GM12878 (cell line): ENCODE results near the gene SFT2D1. TPM values are rescaled to one million over a fixed set of nuclear protein-coding genes. Genes with fewer than 3 reads are reported as not detected.

Experiments used
- ATAC-seq: fragments of 200-7000 bp; cut with Tn5 transposase; 3 replicates; pipeline ENCODE4 v1.9.1; 2020; ENCODE audit warnings: mild to moderate bottlenecking, moderate library complexity
- BruUV-seq: library from RNA; stranded (reverse); fragments of 400-500 nt; replicated peaks from 2 replicates; lab custom pipeline; 2021; lab: Mats Ljungman, UMichigan
- CTCF ChIA-PET: fragments of 300-600 bp; sonication (Branson Sonifier 250); formaldehyde crosslinking; extraction: SDS; loops from one replicate; lab custom pipeline; 2021; ENCODE audit warnings: inconsistent platforms; lab: Yijun Ruan, JAX
- POLR2A ChIA-PET: fragments of 350-600 bp; formaldehyde crosslinking; extraction: SDS; loops from one replicate; lab custom pipeline; 2021; ENCODE audit warnings: inconsistent platforms; lab: Charles Lee
- RAD21 ChIA-PET: fragments of 300-600 bp; sonication (Branson Sonifier 250); formaldehyde crosslinking; loops from one replicate; lab custom pipeline; 2023; ENCODE audit warnings: antibody characterized with exemption; ENCODE audit not compliant: unreplicated experiment; lab: Charles Lee
- SMC1A ChIA-PET: fragments of 300-600 bp; sonication (Branson Sonifier 250); formaldehyde crosslinking; loops from one replicate; lab custom pipeline; 2023; ENCODE audit not compliant: unreplicated experiment, uncharacterized antibody; lab: Charles Lee
- DNase-seq: peaks from one replicate; pipeline ENCODE4 v3.0.0-alpha.2; 2011; ENCODE audit warnings: low read depth, low spot score
- FAIRE-seq: peaks from 3 replicates; lab custom pipeline; 2011; peaks lifted over from hg19 to GRCh38; lab: Jason Lieb, UNC
- H2AFZ ChIP-seq: 2 replicates; pipeline ENCODE4 v1.6.0; 2011; ENCODE audit warnings: low read depth, low read length, control low read depth; ENCODE audit not compliant: control insufficient read depth
- H3K27ac ChIP-seq: 2 replicates; pipeline ENCODE4 v1.5.1; 2011; ENCODE audit warnings: control low read depth; ENCODE audit not compliant: control insufficient read depth, insufficient read depth
- H3K27me3 ChIP-seq, 2 experiments: replicated peaks in 1 of 2; 2 replicates each; pipeline versions ENCODE4 v1.6.0 to v1.6.1; 2011; ENCODE audit warnings: low read length in 1 of 2; ENCODE audit not compliant: control insufficient read depth in 2 of 2, insufficient read depth in 2 of 2
- H3K36me3 ChIP-seq, 2 experiments: 2 replicates each; pipeline ENCODE4 v1.5.1; 2011; ENCODE audit warnings: low read length in 1 of 2; ENCODE audit not compliant: control insufficient read depth in 2 of 2, insufficient read depth in 2 of 2
- H3K4me1 ChIP-seq: 2 replicates; pipeline ENCODE4 v1.6.1; 2011; ENCODE audit warnings: mild to moderate bottlenecking, low read length, moderate library complexity, mixed read lengths; ENCODE audit not compliant: control insufficient read depth, insufficient read depth
- H3K4me2 ChIP-seq: 2 replicates; pipeline ENCODE4 v1.6.0; 2011; ENCODE audit warnings: control low read depth; ENCODE audit not compliant: control insufficient read depth, insufficient read depth
- H3K4me3 ChIP-seq: fragments of 200-600 bp; sonication (generic); 2 replicates; pipeline ENCODE4 v1.5.1; 2016
- H3K79me2 ChIP-seq: 2 replicates; pipeline ENCODE4 v1.6.0; 2011; ENCODE audit warnings: low read length; ENCODE audit not compliant: control insufficient read depth, insufficient read depth
- H3K9ac ChIP-seq: 2 replicates; pipeline ENCODE4 v1.8.0; 2011; ENCODE audit warnings: low read length, control low read depth, mixed read lengths; ENCODE audit not compliant: control insufficient read depth, insufficient read depth
- H3K9me3 ChIP-seq: replicated peaks from 3 replicates; pipeline ENCODE4 v1.5.1; 2011; ENCODE audit warnings: mild to moderate bottlenecking, low read length; ENCODE audit not compliant: control insufficient read depth, insufficient read depth
- H4K20me1 ChIP-seq: 2 replicates; pipeline ENCODE4 v1.6.0; 2011; ENCODE audit not compliant: control insufficient read depth, insufficient read depth
- CREB1 ChIP-seq: IDR thresholded peaks from 2 replicates; pipeline ENCODE4 v1.6.1; 2012; ENCODE audit warnings: low read depth, mild to moderate bottlenecking, inconsistent platforms
- EP300 ChIP-seq, 2 experiments: fragments of 150-350 bp in 1 of 2; IDR thresholded peaks; 2 replicates each; pipeline ENCODE4 v1.6.1; 2011 to 2012; ENCODE audit warnings: low read depth in 2 of 2, low read length in 2 of 2, borderline replicate concordance in 1 of 2, improper control_type of control experiment in 1 of 2, inconsistent platforms in 1 of 2; ENCODE audit not compliant: control insufficient read depth in 1 of 2
- FOS ChIP-seq: IDR thresholded peaks from 3 replicates; pipeline ENCODE4 v1.6.1; 2011; ENCODE audit warnings: borderline replicate concordance; ENCODE audit not compliant: insufficient read length; ENCODE audit errors: extremely low read depth
- JUND ChIP-seq: IDR thresholded peaks from 2 replicates; pipeline ENCODE4 v1.6.1; 2012; ENCODE audit warnings: low read depth, mild to moderate bottlenecking, low read length, improper control_type of control experiment, moderate library complexity
- MEF2B ChIP-seq: fragments of 450-650 bp; IDR thresholded peaks from 2 replicates; pipeline ENCODE4 v1.6.1; 2018; ENCODE audit warnings: mild to moderate bottlenecking, moderate library complexity; ENCODE audit not compliant: partially characterized antibody, poor library complexity, severe bottlenecking
- NFIC ChIP-seq: IDR thresholded peaks from 2 replicates; pipeline ENCODE4 v1.6.1; 2012; ENCODE audit warnings: low read depth, mild to moderate bottlenecking, inconsistent platforms, low read length, moderate library complexity
- RELA ChIP-seq: fragments of 450-650 bp; IDR thresholded peaks from 2 replicates; pipeline ENCODE4 v1.8.0; 2014; ENCODE audit warnings: borderline replicate concordance; ENCODE audit not compliant: partially characterized antibody
- SMARCA5 ChIP-seq: fragments of 450-650 bp; IDR thresholded peaks from 2 replicates; pipeline ENCODE4 v1.6.1; 2017; ENCODE audit warnings: mild to moderate bottlenecking
- TARDBP ChIP-seq: IDR thresholded peaks from 2 replicates; pipeline ENCODE4 v1.6.1; 2016; ENCODE audit warnings: borderline replicate concordance
- WGBS: methylation state at CpG from one replicate; pipeline ENCODE4 v1.1.6; 2016; ENCODE audit warnings: low lambda C conversion rate; ENCODE audit not compliant: insufficient replicate concordance, insufficient coverage; ENCODE audit errors: missing lambda C conversion rate; 5-methylcytosine and 5-hydroxymethylcytosine counted together
- in situ Hi-C: fragments of 300-500 bp; cut with MboI; formaldehyde crosslinking; loops from 9 replicates; pipeline ENCODE4 v1.14.3; 2018; ENCODE audit warnings: mixed read lengths
- intact Hi-C: fragments of 100-400 bp; cut with micrococcal nuclease; formaldehyde crosslinking; loops from one replicate; pipeline ENCODE4 v1.14.2; 2022; ENCODE audit not compliant: unreplicated experiment
- polyA plus RNA-seq, 11 experiments: library from polyadenylated mRNA; depleted of rRNA in 4 of 11; unstranded in 6 of 11; stranded (reverse) in 5 of 11; fragments of >200 nt; fragmentation: Nextera tagmentation in 4 of 11; fragmentation: Illumina TruSeq in 1 of 11; extraction: Ambion mirVana in 4 of 11; extraction: Trizol in 1 of 11; gene quantifications; 1 replicate in 1 of 11; 2 replicates in 10 of 11; pipeline versions ENCODE4 v1.2.1 to v1.2.3, GENCODE V29; 2011 to 2016; ENCODE audit warnings: inconsistent platforms in 2 of 11, missing spikeins in 2 of 11, low read depth in 1 of 11
- total RNA-seq, 4 experiments: library from RNA; depleted of rRNA in 3 of 4; stranded (reverse); fragments of >200 nt in 3 of 4; fragmentation: Illumina TruSeq in 1 of 4; extraction: Trizol in 1 of 4; gene quantifications; 2 replicates each; pipeline versions ENCODE4 v1.2.1 to v1.2.3, GENCODE V29; 2013 to 2021
- TF ChIP-seq, protein P1 (sequence below): IDR thresholded peaks from 2 replicates; pipeline ENCODE4 v1.6.1; 2012; ENCODE audit warnings: low read depth, low read length, improper control_type of control experiment
- TF ChIP-seq, protein P2 (sequence below): fragments of 450-650 bp; conservative IDR thresholded peaks from 2 replicates; pipeline ENCODE4 v1.6.1; 2017; ENCODE audit warnings: mild to moderate bottlenecking, moderate library complexity
- TF ChIP-seq, protein P3 (sequence below): IDR thresholded peaks from 2 replicates; pipeline ENCODE4 v1.6.1; 2011; ENCODE audit warnings: low read depth, mild to moderate bottlenecking, low read length, moderate library complexity, borderline replicate concordance; ENCODE audit errors: extremely low read depth
- TF ChIP-seq, protein P4 (sequence below): fragments of 450-650 bp; IDR thresholded peaks from 2 replicates; pipeline ENCODE4 v1.6.1; 2016; ENCODE audit warnings: mild to moderate bottlenecking, moderate library complexity, borderline replicate concordance

Gene SFT2D1
- total and polyA plus RNA-seq, 10 of the 15 experiments (the other 5 are each of a cell fraction or from before 2014, with no cell fraction given), result 69.5 to 281 (median 124) TPM

DNA sequence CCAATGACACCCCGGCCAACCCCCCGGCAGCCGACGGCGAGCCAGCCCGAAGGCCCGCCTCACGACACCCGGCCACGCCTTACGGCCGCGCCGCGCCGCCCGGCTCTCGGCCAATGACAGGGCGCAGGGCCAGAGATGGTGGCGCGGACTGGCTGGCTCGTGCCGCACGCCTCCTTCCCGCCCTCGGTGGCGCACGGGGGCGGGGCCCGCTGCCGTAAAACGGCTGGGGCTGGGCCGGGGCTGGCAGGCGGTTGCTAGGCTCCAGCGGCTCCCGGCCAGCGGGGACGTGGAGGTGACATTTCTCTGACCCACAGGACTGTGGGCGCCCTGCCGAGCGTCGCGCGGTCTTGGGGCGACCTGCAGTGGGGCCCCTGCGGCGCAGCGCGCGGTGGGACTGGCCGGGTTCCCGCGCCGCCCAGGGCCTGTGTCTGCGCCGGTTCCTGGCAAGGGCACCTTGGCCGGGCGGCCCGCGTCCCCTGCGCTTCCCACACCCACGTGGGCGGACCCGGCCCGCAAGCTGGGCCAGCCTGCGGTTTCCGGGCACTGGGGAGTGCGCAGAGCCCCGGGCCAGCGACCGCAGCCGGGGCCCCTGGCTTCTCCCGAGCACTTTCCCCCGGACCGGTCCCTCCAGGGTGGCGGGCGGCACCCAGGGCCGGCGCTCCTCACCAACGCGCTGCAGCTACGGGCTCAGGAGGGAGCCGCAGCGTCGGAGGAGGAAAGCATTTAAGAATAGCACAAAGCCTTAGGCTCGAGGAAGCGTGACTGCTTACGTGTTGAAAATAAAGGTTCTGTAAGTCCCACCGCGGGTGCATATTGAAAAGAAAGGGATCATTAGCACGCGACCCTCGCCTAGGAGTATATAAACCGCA, 40.8 kb upstream of the SFT2D1 start, which contains the start of gene MPC1:
Gene MPC1, minus strand, starts transcription at position 8 of the 869 bp plus-strand sequence. CDS start 64 bp downstream, outside the sequence.
- Histone ChIP-seq H4K20me1 (no peaks in the 10 kb centered on the region), H3K9ac (peak within 1 kb of the TSS; percentile 77), H3K27me3 (no peaks in the 10 kb centered on the region), H3K27ac (peak within 1 kb of the TSS; percentile 81), H2AFZ (peak within 1 kb of the TSS; percentile 85), H3K9me3 (no peaks in the 10 kb centered on the region), H3K4me1 (peaks cover 5% of the 10 kb centered on the region), H3K4me3 (peak within 1 kb of the TSS; percentile 88), H3K79me2 (peaks cover 39% of the 10 kb centered on the region), H3K36me3 (no peaks in the 10 kb centered on the region), H3K4me2 (peak within 1 kb of the TSS; percentile 90)
- DNase-seq (peak; percentile 81), ATAC-seq (peak; percentile 94), FAIRE-seq (no peak)
- in situ Hi-C loops, result loop anchor here (5.0 kb wide), 1 partner anchor 51 kb away; no protein-coding TSS in a partner anchor
- intact Hi-C loops, result loop anchor here (1.0 kb wide), 3 partner anchors 41 to 107 kb away; partner anchors contain the start of gene SFT2D1
- ChIA-PET SMC1A (interaction anchor here (0.6 to 1.8 kb wide), 8 partner anchors 10 to 101 kb away, joined by 3 to 5 read pairs (median 3); no protein-coding TSS in a partner anchor), CTCF (interaction anchor here (0.8 to 4.0 kb wide), 4 partner anchors 18 to 74 kb away, joined by 3 to 19 read pairs (median 6); no protein-coding TSS in a partner anchor), POLR2A (no interaction called here), RAD21 (interaction anchor here (1.0 kb wide), 2 partner anchors 17 to 70 kb away, joined by 3 to 4 read pairs; no protein-coding TSS in a partner anchor)
- no TSS peak for BruUV-seq
- 2% methylated on average over 80 of the region's 94 CpGs for WGBS
- TF ChIP-seq, protein P1, sequence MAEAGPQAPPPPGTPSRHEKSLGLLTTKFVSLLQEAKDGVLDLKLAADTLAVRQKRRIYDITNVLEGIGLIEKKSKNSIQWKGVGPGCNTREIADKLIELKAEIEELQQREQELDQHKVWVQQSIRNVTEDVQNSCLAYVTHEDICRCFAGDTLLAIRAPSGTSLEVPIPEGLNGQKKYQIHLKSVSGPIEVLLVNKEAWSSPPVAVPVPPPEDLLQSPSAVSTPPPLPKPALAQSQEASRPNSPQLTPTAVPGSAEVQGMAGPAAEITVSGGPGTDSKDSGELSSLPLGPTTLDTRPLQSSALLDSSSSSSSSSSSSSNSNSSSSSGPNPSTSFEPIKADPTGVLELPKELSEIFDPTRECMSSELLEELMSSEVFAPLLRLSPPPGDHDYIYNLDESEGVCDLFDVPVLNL, result peak; percentile 92
- TF ChIP-seq, protein P2, sequence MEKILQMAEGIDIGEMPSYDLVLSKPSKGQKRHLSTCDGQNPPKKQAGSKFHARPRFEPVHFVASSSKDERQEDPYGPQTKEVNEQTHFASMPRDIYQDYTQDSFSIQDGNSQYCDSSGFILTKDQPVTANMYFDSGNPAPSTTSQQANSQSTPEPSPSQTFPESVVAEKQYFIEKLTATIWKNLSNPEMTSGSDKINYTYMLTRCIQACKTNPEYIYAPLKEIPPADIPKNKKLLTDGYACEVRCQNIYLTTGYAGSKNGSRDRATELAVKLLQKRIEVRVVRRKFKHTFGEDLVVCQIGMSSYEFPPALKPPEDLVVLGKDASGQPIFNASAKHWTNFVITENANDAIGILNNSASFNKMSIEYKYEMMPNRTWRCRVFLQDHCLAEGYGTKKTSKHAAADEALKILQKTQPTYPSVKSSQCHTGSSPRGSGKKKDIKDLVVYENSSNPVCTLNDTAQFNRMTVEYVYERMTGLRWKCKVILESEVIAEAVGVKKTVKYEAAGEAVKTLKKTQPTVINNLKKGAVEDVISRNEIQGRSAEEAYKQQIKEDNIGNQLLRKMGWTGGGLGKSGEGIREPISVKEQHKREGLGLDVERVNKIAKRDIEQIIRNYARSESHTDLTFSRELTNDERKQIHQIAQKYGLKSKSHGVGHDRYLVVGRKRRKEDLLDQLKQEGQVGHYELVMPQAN, result peak; percentile 94
- TF ChIP-seq TARDBP (no peak), MEF2B (no peak), SMARCA5 (peak; percentile 20; the same call in 1 of the 2 replicates), EP300 (IDR thresholded peaks at IDR 0.05; ENCODE audit: borderline replicate concordance in 1 of 2, control insufficient read depth in 1 of 2, low read depth in 2 of 2, low read length in 2 of 2) (no peak), NFIC (no peak; the same call in 1 of the 2 replicates), FOS (peak; percentile 36), JUND (no peak), CREB1 (peak; percentile 67; the same call in 1 of the 2 replicates), RELA (no peak)
- TF ChIP-seq, protein P3, sequence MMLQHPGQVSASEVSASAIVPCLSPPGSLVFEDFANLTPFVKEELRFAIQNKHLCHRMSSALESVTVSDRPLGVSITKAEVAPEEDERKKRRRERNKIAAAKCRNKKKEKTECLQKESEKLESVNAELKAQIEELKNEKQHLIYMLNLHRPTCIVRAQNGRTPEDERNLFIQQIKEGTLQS, result peak; percentile 40; the same call in 1 of the 2 replicates
- TF ChIP-seq, protein P4, sequence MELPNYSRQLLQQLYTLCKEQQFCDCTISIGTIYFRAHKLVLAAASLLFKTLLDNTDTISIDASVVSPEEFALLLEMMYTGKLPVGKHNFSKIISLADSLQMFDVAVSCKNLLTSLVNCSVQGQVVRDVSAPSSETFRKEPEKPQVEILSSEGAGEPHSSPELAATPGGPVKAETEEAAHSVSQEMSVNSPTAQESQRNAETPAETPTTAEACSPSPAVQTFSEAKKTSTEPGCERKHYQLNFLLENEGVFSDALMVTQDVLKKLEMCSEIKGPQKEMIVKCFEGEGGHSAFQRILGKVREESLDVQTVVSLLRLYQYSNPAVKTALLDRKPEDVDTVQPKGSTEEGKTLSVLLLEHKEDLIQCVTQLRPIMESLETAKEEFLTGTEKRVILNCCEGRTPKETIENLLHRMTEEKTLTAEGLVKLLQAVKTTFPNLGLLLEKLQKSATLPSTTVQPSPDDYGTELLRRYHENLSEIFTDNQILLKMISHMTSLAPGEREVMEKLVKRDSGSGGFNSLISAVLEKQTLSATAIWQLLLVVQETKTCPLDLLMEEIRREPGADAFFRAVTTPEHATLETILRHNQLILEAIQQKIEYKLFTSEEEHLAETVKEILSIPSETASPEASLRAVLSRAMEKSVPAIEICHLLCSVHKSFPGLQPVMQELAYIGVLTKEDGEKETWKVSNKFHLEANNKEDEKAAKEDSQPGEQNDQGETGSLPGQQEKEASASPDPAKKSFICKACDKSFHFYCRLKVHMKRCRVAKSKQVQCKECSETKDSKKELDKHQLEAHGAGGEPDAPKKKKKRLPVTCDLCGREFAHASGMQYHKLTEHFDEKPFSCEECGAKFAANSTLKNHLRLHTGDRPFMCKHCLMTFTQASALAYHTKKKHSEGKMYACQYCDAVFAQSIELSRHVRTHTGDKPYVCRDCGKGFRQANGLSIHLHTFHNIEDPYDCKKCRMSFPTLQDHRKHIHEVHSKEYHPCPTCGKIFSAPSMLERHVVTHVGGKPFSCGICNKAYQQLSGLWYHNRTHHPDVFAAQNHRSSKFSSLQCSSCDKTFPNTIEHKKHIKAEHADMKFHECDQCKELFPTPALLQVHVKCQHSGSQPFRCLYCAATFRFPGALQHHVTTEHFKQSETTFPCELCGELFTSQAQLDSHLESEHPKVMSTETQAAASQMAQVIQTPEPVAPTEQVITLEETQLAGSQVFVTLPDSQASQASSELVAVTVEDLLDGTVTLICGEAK, result no peak
